Esophagus muscularis mucosa (tissue), 4 donors: ENCODE measurements around the gene MDGA2. TPM values are rescaled to one million over a fixed set of nuclear protein-coding genes. Genes with fewer than 3 reads are reported as not detected.

Experiments used
- DNase-seq: peaks from one replicate; pipeline ENCODE4 v3.0.0-alpha.2; 2017; ENCODE audit errors: extremely low spot score
- H3K27ac ChIP-seq, 4 donors: fragments of 200-600 bp; sonication (generic); replicated peaks in 1 of 4; 1 replicate in 3 of 4; 2 replicates in 1 of 4; pipeline ENCODE4 v1.5.1; 2016 to 2019; ENCODE audit warnings: mild to moderate bottlenecking in 1 of 4
- H3K27me3 ChIP-seq, 4 donors: fragments of 200-600 bp; sonication (generic); one replicate each; pipeline versions ENCODE4 v1.5.1 to v1.6.0; 2016 to 2019
- H3K36me3 ChIP-seq, 4 donors: fragments of 200-600 bp; sonication (generic); one replicate each; pipeline ENCODE4 v1.5.1; 2016 to 2019
- H3K4me1 ChIP-seq, 4 donors: fragments of 200-600 bp; sonication (generic); one replicate each; pipeline ENCODE4 v1.5.1; 2016 to 2019
- H3K4me3 ChIP-seq, 4 donors: fragments of 200-600 bp; sonication (generic); 1 replicate in 2 of 4; 2 replicates in 2 of 4; pipeline ENCODE4 v1.5.1; 2016 to 2019; ENCODE audit warnings: mild to moderate bottlenecking in 4 of 4, moderate library complexity in 1 of 4
- H3K9me3 ChIP-seq, 4 donors: fragments of 200-600 bp; sonication (generic); 1 replicate in 3 of 4; 2 replicates in 1 of 4; pipeline ENCODE4 v1.5.1; 2016 to 2019
- EP300 ChIP-seq: sonication (generic); formaldehyde crosslinking; IDR thresholded peaks from one replicate; pipeline ENCODE4 v1.6.1; 2017; ENCODE audit warnings: antibody characterized with exemption
- POLR2A ChIP-seq: fragments of 450-650 bp; IDR thresholded peaks from one replicate; pipeline ENCODE4 v1.6.1; 2017; ENCODE audit warnings: antibody characterized with exemption, moderate library complexity, mild to moderate bottlenecking, low read depth
- POLR2AphosphoS5 ChIP-seq, 2 donors: sonication (generic); formaldehyde crosslinking; IDR thresholded peaks; one replicate each; pipeline ENCODE4 v1.6.1; 2017; ENCODE audit warnings: antibody characterized with exemption in 2 of 2
- WGBS: methylation state at CpG from one replicate; pipeline ENCODE4 v1.1.5; 2018; 5-methylcytosine and 5-hydroxymethylcytosine counted together
- intact Hi-C: fragments of 100-400 bp; cut with DNase I; formaldehyde crosslinking; loops from one replicate; pipeline ENCODE4 v1.15.1; 2023
- total RNA-seq, 4 donors: library from RNA; depleted of rRNA; stranded (reverse); fragments of >200 nt; gene quantifications; one replicate each; pipeline versions ENCODE4 v1.1.0 to v1.2.1, GENCODE V29; 2016
- TF ChIP-seq, protein P1 (sequence below), 3 experiments: fragments of 200-600 bp in 2 of 3; fragments of 450-650 bp in 1 of 3; sonication (generic) in 2 of 3; IDR thresholded peaks; one replicate each; pipeline ENCODE4 v1.5.1; 2017 to 2019; ENCODE audit warnings: antibody characterized with exemption in 3 of 3, mild to moderate bottlenecking in 2 of 3, moderate library complexity in 1 of 3

Gene MDGA2
- total RNA-seq, 4 donors from 2014 or later: under 0.01 TPM; not detected in 3

DNA sequence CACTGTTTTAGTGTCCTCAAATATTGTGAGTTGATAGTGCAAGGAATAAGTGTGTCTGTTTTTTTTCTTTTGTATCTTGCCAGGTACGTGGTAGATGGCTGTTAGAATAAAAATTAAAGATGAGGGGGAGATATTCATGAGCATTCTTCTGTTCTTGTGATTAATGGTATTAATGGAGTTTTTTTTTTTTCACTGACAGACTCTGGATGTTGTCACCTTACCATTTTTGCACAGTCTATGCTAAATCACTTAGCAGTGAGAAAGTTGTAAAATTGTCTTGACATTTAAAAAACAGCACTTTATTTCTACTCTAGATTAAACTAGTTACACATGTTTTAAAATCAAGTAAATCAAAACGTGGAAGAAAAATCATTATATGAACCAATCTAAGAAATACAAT is 204.3 kb downstream of the MDGA2 start:
- Histone ChIP-seq H3K36me3 (no peaks in the 10 kb centered on the region), H3K9me3 (peaks cover 0 to 6% (median 0%) of the 10 kb centered on the region in 4 donors), H3K4me3 (no peak overlapping the region), H3K27ac (no peak overlapping the region), H3K4me1 (no peaks in the 10 kb centered on the region), H3K27me3 (no peaks in the 10 kb centered on the region)
- no peak for DNase-seq
- intact Hi-C loops: no loop called here
- 31% methylated on average over 2 of the region's 2 CpGs for WGBS
- TF ChIP-seq, protein P1, sequence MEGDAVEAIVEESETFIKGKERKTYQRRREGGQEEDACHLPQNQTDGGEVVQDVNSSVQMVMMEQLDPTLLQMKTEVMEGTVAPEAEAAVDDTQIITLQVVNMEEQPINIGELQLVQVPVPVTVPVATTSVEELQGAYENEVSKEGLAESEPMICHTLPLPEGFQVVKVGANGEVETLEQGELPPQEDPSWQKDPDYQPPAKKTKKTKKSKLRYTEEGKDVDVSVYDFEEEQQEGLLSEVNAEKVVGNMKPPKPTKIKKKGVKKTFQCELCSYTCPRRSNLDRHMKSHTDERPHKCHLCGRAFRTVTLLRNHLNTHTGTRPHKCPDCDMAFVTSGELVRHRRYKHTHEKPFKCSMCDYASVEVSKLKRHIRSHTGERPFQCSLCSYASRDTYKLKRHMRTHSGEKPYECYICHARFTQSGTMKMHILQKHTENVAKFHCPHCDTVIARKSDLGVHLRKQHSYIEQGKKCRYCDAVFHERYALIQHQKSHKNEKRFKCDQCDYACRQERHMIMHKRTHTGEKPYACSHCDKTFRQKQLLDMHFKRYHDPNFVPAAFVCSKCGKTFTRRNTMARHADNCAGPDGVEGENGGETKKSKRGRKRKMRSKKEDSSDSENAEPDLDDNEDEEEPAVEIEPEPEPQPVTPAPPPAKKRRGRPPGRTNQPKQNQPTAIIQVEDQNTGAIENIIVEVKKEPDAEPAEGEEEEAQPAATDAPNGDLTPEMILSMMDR (IDR thresholded peaks at IDR 0.05): no peak
- TF ChIP-seq POLR2AphosphoS5 (IDR thresholded peaks at IDR 0.05) (no peak), POLR2A (no peak), EP300 (no peak)

DNA sequence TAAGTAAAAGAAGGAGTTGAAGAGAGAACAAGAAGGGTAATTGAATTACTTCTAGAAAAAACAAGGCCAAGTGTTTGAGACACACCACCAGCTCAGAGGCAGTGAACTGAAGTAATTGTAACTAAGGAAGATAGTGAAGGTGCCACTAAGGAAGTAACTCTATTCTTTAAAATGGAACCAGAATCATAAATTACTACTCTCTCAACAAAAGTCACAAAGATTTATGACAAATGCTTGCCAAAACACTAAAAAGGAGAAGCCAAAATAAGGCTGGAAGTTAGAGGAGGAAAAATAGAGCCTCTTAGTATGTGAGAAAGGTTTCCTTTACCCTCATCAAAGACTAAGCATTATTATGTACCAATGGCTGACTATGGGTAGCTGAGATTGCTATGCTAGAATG is 208.5 kb downstream of the MDGA2 start:
- no peak for DNase-seq
- Histone ChIP-seq H3K4me3 (no peak overlapping the region), H3K27me3 (no peaks in the 10 kb centered on the region), H3K4me1 (no peaks in the 10 kb centered on the region), H3K27ac (no peak overlapping the region), H3K9me3 (no peaks in the 10 kb centered on the region), H3K36me3 (no peaks in the 10 kb centered on the region)
- TF ChIP-seq POLR2A (no peak), POLR2AphosphoS5 (IDR thresholded peaks at IDR 0.05) (no peak), EP300 (no peak)
- TF ChIP-seq, protein P1 (IDR thresholded peaks at IDR 0.05): no peak
- intact Hi-C loops: no loop called here

DNA sequence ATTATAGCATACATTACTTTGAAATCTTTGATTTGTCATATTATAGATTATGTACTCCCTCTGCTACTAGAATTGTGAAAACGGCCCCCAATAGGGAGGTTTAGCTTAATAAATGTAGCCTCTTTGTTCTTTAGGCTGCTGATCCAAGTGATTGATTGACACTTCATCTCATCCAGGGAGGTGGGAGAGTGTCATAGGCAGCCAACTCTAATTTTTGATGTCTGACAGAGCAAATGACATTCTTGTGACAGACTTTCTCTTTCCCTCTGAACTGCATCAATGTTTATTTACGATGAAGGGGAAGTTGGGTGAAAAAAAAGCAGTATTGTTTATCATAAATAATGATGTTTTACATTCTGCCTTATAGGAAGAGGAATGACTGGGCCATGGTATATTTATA is 221.4 kb downstream of the MDGA2 start:
- H3K9me3 ChIP-seq: no peaks in the 10 kb centered on the region
- TF ChIP-seq POLR2AphosphoS5 (IDR thresholded peaks at IDR 0.05): no peak
- H3K36me3 ChIP-seq: no peaks in the 10 kb centered on the region
- H3K27me3 ChIP-seq: no peaks in the 10 kb centered on the region
- WGBS: 65% methylated on average over 2 of the region's 2 CpGs
- H3K4me3 ChIP-seq: no peak overlapping the region
- intact Hi-C loops: no loop called here
- no peak overlapping the region for H3K27ac ChIP-seq
- H3K4me1 ChIP-seq: no peaks in the 10 kb centered on the region
- no peak for DNase-seq

DNA sequence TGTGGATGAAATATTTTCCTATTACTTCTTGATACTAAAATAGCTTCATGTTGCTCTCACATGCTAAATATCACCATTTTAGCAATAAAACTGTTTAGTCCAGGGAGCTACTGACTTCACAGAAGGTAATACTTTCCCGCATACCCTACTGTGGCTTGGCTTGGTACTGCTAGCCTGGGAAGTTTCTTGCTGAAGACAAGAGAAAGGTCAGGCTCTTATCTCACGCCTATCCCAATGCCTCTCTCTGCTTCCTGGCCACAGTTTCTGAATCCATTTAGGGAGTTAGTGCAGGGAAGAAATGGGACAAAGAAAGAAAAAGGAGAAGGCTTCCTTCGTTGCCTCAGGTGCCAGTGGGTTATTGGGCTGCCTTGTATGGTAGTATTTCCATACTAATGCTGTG is 228.3 kb downstream of the MDGA2 start:
- TF ChIP-seq EP300 (no peak), POLR2AphosphoS5 (IDR thresholded peaks at IDR 0.05) (no peak), POLR2A (no peak)
- TF ChIP-seq, protein P1 (IDR thresholded peaks at IDR 0.05): no peak
- no peaks in the 10 kb centered on the region for H3K27me3 ChIP-seq

DNA sequence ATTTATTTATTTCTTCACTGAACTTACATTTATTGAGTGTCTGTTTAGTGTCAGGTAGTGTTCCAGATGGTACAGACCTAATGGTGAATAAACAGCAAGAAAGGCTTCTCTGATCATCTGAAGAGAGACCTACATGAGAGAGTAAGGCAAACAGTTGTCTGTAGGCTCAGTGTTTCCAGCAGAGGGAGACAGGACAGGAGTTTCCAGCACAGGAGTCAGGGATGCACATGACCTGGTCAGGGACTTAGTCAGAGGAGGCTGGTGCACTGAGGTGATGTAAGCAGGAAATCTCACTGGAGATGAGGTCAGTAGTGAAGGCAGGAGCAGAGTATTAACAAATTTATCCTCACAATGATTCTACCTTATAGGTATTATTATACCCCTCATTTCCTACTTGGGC is 233.2 kb downstream of the MDGA2 start:
- no peaks in the 10 kb centered on the region for H3K9me3 ChIP-seq
- H3K27me3 ChIP-seq: no peaks in the 10 kb centered on the region
- no peaks in the 10 kb centered on the region for H3K36me3 ChIP-seq
- H3K4me3 ChIP-seq: no peak overlapping the region
- TF ChIP-seq POLR2AphosphoS5 (IDR thresholded peaks at IDR 0.05) (no peak), EP300 (no peak), POLR2A (no peak)
- TF ChIP-seq, protein P1 (IDR thresholded peaks at IDR 0.05): no peak
- no peak overlapping the region for H3K27ac ChIP-seq
- intact Hi-C loops: no loop called here
- DNase-seq: no peak
- H3K4me1 ChIP-seq: peaks cover 0 to 10% (median 7%) of the 10 kb centered on the region in 4 donors

More for the DNA sequence above, 228.3 kb downstream of the MDGA2 start:
- no peak overlapping the region for H3K4me3 ChIP-seq
- H3K4me1 ChIP-seq: no peaks in the 10 kb centered on the region
- no peaks in the 10 kb centered on the region for H3K36me3 ChIP-seq
- DNase-seq: no peak
- H3K27ac ChIP-seq: no peak overlapping the region
- H3K9me3 ChIP-seq: no peaks in the 10 kb centered on the region
- WGBS: 70% methylated on average over 3 of the region's 3 CpGs
- intact Hi-C loops: no loop called here
